RWPE2 (cell line): Measurements from ENCODE around the gene TTN.
"Not testable (repeated sequence)": the region's sequence is repeated elsewhere in the genome, so short reads cannot be mapped to it uniquely, and the experiment has no call there.

Experiments used
- ATAC-seq: fragments of 200-7000 bp; cut with Tn5 transposase; 3 replicates; pipeline ENCODE4 v1.9.1; 2021; ENCODE audit warnings: low read depth
- DNase-seq: peaks from one replicate; pipeline ENCODE4 v3.0.0-alpha.2; 2020; ENCODE audit warnings: low spot score
- H3K27ac ChIP-seq: fragments of 450-650 bp; 2 replicates; pipeline ENCODE4 v1.5.1; 2017; ENCODE audit warnings: mild to moderate bottlenecking; ENCODE audit not compliant: poor library complexity, severe bottlenecking
- H3K27me3 ChIP-seq: fragments of 250-450 bp; sonication (Bioruptor Pico); 2 replicates; pipeline ENCODE4 v1.5.1; 2021; ENCODE audit warnings: mild to moderate bottlenecking, moderate library complexity; ENCODE audit not compliant: insufficient read depth, poor library complexity, severe bottlenecking
- H3K36me3 ChIP-seq: fragments of 250-450 bp; sonication (Bioruptor Pico); 2 replicates; pipeline ENCODE4 v1.5.1; 2020; ENCODE audit warnings: low read depth, mild to moderate bottlenecking, moderate library complexity
- H3K4me1 ChIP-seq: fragments of 250-450 bp; sonication (Bioruptor Pico); 2 replicates; pipeline ENCODE4 v1.5.1; 2021; ENCODE audit warnings: mild to moderate bottlenecking, moderate library complexity; ENCODE audit not compliant: insufficient read depth, poor library complexity, severe bottlenecking
- H3K4me3 ChIP-seq: fragments of 250-450 bp; sonication (Bioruptor Pico); 2 replicates; pipeline ENCODE4 v1.5.1; 2021; ENCODE audit warnings: mild to moderate bottlenecking, moderate library complexity; ENCODE audit not compliant: severe bottlenecking
- H3K9me3 ChIP-seq: fragments of 250-450 bp; sonication (Bioruptor Pico); 2 replicates; pipeline ENCODE4 v1.5.1; 2021; ENCODE audit warnings: mild to moderate bottlenecking, moderate library complexity; ENCODE audit not compliant: severe bottlenecking
- TF ChIP-seq, protein P1 (sequence below): fragments of 450-650 bp; IDR thresholded peaks from one replicate; pipeline ENCODE4 v1.5.1; 2017; ENCODE audit warnings: mild to moderate bottlenecking, moderate library complexity; ENCODE audit not compliant: poor library complexity, severe bottlenecking

TTN gene

GRCh38 chr2:178529194-178529593, 278.0 kb downstream of the TTN start:
- H3K4me1 ChIP-seq = peaks cover 3% of the 10 kb centered on the region
- DNase-seq (no peak), ATAC-seq (no peak)
- H3K27me3 ChIP-seq = no peaks in the 10 kb centered on the region
- peaks cover 15% of the 10 kb centered on the region for H3K36me3 ChIP-seq
- no peaks in the 10 kb centered on the region for H3K9me3 ChIP-seq
- H3K27ac ChIP-seq = no peak overlapping the region
- H3K4me3 ChIP-seq = no peak overlapping the region
- TF ChIP-seq, protein P1, sequence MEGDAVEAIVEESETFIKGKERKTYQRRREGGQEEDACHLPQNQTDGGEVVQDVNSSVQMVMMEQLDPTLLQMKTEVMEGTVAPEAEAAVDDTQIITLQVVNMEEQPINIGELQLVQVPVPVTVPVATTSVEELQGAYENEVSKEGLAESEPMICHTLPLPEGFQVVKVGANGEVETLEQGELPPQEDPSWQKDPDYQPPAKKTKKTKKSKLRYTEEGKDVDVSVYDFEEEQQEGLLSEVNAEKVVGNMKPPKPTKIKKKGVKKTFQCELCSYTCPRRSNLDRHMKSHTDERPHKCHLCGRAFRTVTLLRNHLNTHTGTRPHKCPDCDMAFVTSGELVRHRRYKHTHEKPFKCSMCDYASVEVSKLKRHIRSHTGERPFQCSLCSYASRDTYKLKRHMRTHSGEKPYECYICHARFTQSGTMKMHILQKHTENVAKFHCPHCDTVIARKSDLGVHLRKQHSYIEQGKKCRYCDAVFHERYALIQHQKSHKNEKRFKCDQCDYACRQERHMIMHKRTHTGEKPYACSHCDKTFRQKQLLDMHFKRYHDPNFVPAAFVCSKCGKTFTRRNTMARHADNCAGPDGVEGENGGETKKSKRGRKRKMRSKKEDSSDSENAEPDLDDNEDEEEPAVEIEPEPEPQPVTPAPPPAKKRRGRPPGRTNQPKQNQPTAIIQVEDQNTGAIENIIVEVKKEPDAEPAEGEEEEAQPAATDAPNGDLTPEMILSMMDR = no peak

DNA sequence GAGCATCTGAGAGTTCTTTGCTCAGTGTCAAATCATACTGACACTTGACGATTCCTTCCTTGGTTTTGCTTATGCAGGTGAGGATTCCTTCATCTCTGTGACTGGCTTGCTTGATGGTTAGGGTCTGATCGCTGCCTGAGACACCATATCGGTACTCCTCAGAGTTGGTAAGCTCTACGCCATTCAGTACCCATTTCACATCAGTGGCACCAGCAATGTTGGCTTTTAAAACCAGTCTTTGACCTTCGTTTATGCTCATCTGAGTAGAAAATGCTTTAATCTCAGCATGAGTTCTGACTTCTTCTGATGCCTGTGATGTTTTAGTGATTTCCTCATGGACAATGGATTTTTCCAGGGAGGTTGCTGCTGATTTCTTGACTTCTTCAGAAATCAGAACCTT, 278.6 kb downstream of the TTN start:
- TF ChIP-seq, protein P1 = no peak
- Histone ChIP-seq H3K27me3 (no peaks in the 10 kb centered on the region), H3K27ac (no peak overlapping the region), H3K9me3 (no peaks in the 10 kb centered on the region), H3K4me1 (peaks cover 7% of the 10 kb centered on the region), H3K36me3 (peaks cover 11% of the 10 kb centered on the region; the same call in 1 of the 2 replicates), H3K4me3 (no peak overlapping the region)
- ATAC-seq = no peak
- no peak for DNase-seq

GRCh38 chr2:178527592-178527991, 279.6 kb downstream of the TTN start:
- ATAC-seq = no peak
- H3K36me3 ChIP-seq = peaks cover under 1% of the 10 kb centered on the region; the same call in 1 of the 2 replicates
- H3K4me3 ChIP-seq = no peak overlapping the region
- H3K27me3 ChIP-seq = no peaks in the 10 kb centered on the region
- no peak overlapping the region for H3K27ac ChIP-seq
- DNase-seq = no peak
- TF ChIP-seq, protein P1 = no peak
- peaks cover 8% of the 10 kb centered on the region for H3K4me1 ChIP-seq
- no peaks in the 10 kb centered on the region for H3K9me3 ChIP-seq

DNA sequence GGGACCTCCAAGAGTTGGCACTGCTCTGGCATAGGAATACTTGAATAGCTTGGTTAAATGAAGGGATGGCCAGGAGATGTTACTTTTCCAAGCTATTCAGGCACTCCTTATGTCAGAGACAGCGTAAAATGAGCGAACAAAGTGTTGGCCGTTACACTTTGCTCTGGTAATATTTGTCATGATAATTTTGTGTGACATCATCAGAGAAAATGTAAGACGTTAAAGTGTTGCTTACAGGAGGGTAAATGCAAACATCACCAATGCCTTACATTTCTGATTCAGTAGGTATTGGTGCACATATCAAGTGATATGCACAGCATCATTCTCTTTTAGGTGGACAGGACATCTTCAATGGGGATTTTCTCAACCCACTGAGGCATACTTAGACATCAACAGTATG, 281.0 kb downstream of the TTN start:
- Histone ChIP-seq H3K4me1 (peaks cover 11% of the 10 kb centered on the region), H3K36me3 (no peaks in the 10 kb centered on the region), H3K27ac (no peak overlapping the region), H3K9me3 (no peaks in the 10 kb centered on the region), H3K4me3 (no peak overlapping the region), H3K27me3 (no peaks in the 10 kb centered on the region)
- ATAC-seq (no peak), DNase-seq (no peak)
- TF ChIP-seq, protein P1 = no peak

- not testable (repeated sequence) for H3K4me3 ChIP-seq, DNase-seq, H3K27ac ChIP-seq, ATAC-seq, H3K9me3 ChIP-seq, H3K27me3 ChIP-seq, H3K36me3 ChIP-seq
- peaks cover 11% of the 10 kb centered on the region for H3K4me1 ChIP-seq
Observed at GRCh38 chr2:178525460-178525859, 281.8 kb downstream of the TTN start.

GRCh38 chr2:178525010-178525409, 282.2 kb downstream of the TTN start:
- not testable (repeated sequence) for ATAC-seq, DNase-seq, H3K27ac ChIP-seq, H3K36me3 ChIP-seq, H3K9me3 ChIP-seq, H3K27me3 ChIP-seq, H3K4me3 ChIP-seq
- peaks cover 11% of the 10 kb centered on the region for H3K4me1 ChIP-seq
